ENCODE data around the gene HHIPL1. TPM values are rescaled to one million over a fixed set of nuclear protein-coding genes. Genes with fewer than 3 reads are reported as not detected.

The HHIPL1 gene
- total RNA-seq, 2 donors from 2014 or later, result 3.0 to 3.4 TPM

GRCh38 chr14:99713972-99714371 lies 69.0 kb downstream of the HHIPL1 start:
- Mint-ChIP-seq H3K27me3 (ENCODE audit: insufficient read depth) (peaks cover 11% of the 10 kb centered on the region), H3K4me1 (peaks cover 4% of the 10 kb centered on the region), H3K27ac (no peak overlapping the region), H3K9me3 (peaks cover 7% of the 10 kb centered on the region), H3K36me3 (ENCODE audit: low read depth) (no peaks in the 10 kb centered on the region), H3K4me3 (no peak overlapping the region)
- H3K9ac ChIP-seq (ENCODE audit: extremely low read depth, low read length, poor library complexity, severe bottlenecking), result no peak overlapping the region
- no peak for DNase-seq
- TF ChIP-seq CTCF (conservative IDR thresholded peaks at IDR 0.05), result no peak
- H3K27me3 ChIP-seq (ENCODE audit: control insufficient read depth, insufficient read depth, low read length, poor library complexity, severe bottlenecking), result peaks cover 14% of the 10 kb centered on the region
- WGBS, 2 experiments (ENCODE audit: insufficient coverage in 1 of 2, insufficient read length in 1 of 2), result 90 to 100% methylated on average over 1 to 3 of the region's 3 CpGs
- H3K27ac ChIP-seq (ENCODE audit: low read depth, low read length), result no peak overlapping the region
- H3K4me3 ChIP-seq (ENCODE audit: low read length), result no peak overlapping the region
- no peaks in the 10 kb centered on the region for H3K9me3 ChIP-seq (ENCODE audit: control insufficient read depth, low read length)
- H3K36me3 ChIP-seq (ENCODE audit: control insufficient read depth, insufficient read depth, low read length), result no peaks in the 10 kb centered on the region
- no peaks in the 10 kb centered on the region for H3K4me1 ChIP-seq (ENCODE audit: control insufficient read depth, insufficient read depth, low read length)

GRCh38 chr14:99715266-99716000 lies 70.5 kb downstream of the HHIPL1 start:
- H3K27ac ChIP-seq (ENCODE audit: low read depth, low read length), result no peak overlapping the region
- no peak overlapping the region for H3K4me3 Mint-ChIP-seq
- no peak for TF ChIP-seq CTCF (conservative IDR thresholded peaks at IDR 0.05)
- H3K4me1 Mint-ChIP-seq, result peaks cover 4% of the 10 kb centered on the region
- no peak overlapping the region for H3K4me3 ChIP-seq (ENCODE audit: low read length)
- no peaks in the 10 kb centered on the region for H3K36me3 Mint-ChIP-seq (ENCODE audit: low read depth)
- 90 to 93% methylated on average over 17 to 24 of the region's 24 CpGs for WGBS, 2 experiments (ENCODE audit: insufficient coverage in 1 of 2, insufficient read length in 1 of 2)
- H3K27me3 Mint-ChIP-seq (ENCODE audit: insufficient read depth), result peaks cover 11% of the 10 kb centered on the region
- H3K9me3 Mint-ChIP-seq, result peaks cover 7% of the 10 kb centered on the region
- no peak for DNase-seq
- H3K27me3 ChIP-seq (ENCODE audit: control insufficient read depth, insufficient read depth, low read length, poor library complexity, severe bottlenecking), result peaks cover 13% of the 10 kb centered on the region
- no peaks in the 10 kb centered on the region for H3K9me3 ChIP-seq (ENCODE audit: control insufficient read depth, low read length)
- no peaks in the 10 kb centered on the region for H3K4me1 ChIP-seq (ENCODE audit: control insufficient read depth, insufficient read depth, low read length)
- H3K9ac ChIP-seq (ENCODE audit: extremely low read depth, low read length, poor library complexity, severe bottlenecking), result no peak overlapping the region
- no peaks in the 10 kb centered on the region for H3K36me3 ChIP-seq (ENCODE audit: control insufficient read depth, insufficient read depth, low read length)
- no peak overlapping the region for H3K27ac Mint-ChIP-seq

- no peak overlapping the region for H3K27ac ChIP-seq (ENCODE audit: low read depth, low read length)
- peaks cover 5% of the 10 kb centered on the region for H3K27me3 ChIP-seq (ENCODE audit: control insufficient read depth, insufficient read depth, low read length, poor library complexity, severe bottlenecking)
- no peak overlapping the region for H3K4me3 Mint-ChIP-seq
- H3K36me3 ChIP-seq (ENCODE audit: control insufficient read depth, insufficient read depth, low read length), result no peaks in the 10 kb centered on the region
- no peak overlapping the region for H3K9ac ChIP-seq (ENCODE audit: extremely low read depth, low read length, poor library complexity, severe bottlenecking)
- no peaks in the 10 kb centered on the region for H3K9me3 ChIP-seq (ENCODE audit: control insufficient read depth, low read length)
- peaks cover 7% of the 10 kb centered on the region for H3K9me3 Mint-ChIP-seq
- H3K27me3 Mint-ChIP-seq (ENCODE audit: insufficient read depth), result peaks cover 11% of the 10 kb centered on the region
- TF ChIP-seq CTCF (conservative IDR thresholded peaks at IDR 0.05), result no peak
- DNase-seq, result no peak
- peaks cover 4% of the 10 kb centered on the region for H3K4me1 Mint-ChIP-seq
- no peaks in the 10 kb centered on the region for H3K4me1 ChIP-seq (ENCODE audit: control insufficient read depth, insufficient read depth, low read length)
- H3K27ac Mint-ChIP-seq, result no peak overlapping the region
- 90 to 95% methylated on average over 6 to 10 of the region's 10 CpGs for WGBS, 2 experiments (ENCODE audit: insufficient coverage in 1 of 2, insufficient read length in 1 of 2)
- no peak overlapping the region for H3K4me3 ChIP-seq (ENCODE audit: low read length)
- no peaks in the 10 kb centered on the region for H3K36me3 Mint-ChIP-seq (ENCODE audit: low read depth)
Measured at GRCh38 chr14:99716091-99716849, 71.3 kb downstream of the HHIPL1 start.
